ENCODE measurements around the gene FUBP1.
A peak's percentile ranks its signal among the peaks of the same experiment; 100 is the strongest.
"Not testable (repeated sequence)": the region's sequence is repeated elsewhere in the genome, so short reads cannot be mapped to it uniquely, and the experiment has no call there.

FUBP1 gene

GRCh38 chr1:77950873-77951272 lies 28.0 kb downstream of the FUBP1 start:
- no peak for DNase-seq

GRCh38 chr1:77948841-77949424 lies 29.9 kb downstream of the FUBP1 start:
- peak in 1 of 56 donors; percentile 1 for DNase-seq

GRCh38 chr1:77945345-77945744 lies 33.5 kb downstream of the FUBP1 start:
- DNase-seq, result no peak

- DNase-seq, result no peak
These were observed 36.3 kb downstream of the FUBP1 start for GRCh38 chr1:77942400-77943140.

- no peak for DNase-seq
These were observed 37.8 kb downstream of the FUBP1 start for GRCh38 chr1:77940921-77941570.

GRCh38 chr1:77938651-77939050 lies 40.2 kb downstream of the FUBP1 start:
- DNase-seq, result no peak

GRCh38 chr1:77929806-77930205 lies 49.1 kb downstream of the FUBP1 start:
- DNase-seq, result no peak

GRCh38 chr1:77927414-77927813 lies 51.5 kb downstream of the FUBP1 start:
- no peak for DNase-seq

GRCh38 chr1:77926561-77927357 lies 52.1 kb downstream of the FUBP1 start:
- DNase-seq, result no peak

GRCh38 chr1:77925956-77926355 lies 52.9 kb downstream of the FUBP1 start:
- no peak for DNase-seq

GRCh38 chr1:77925518-77925917 lies 53.4 kb downstream of the FUBP1 start:
- no peak for DNase-seq

- not testable (repeated sequence) for DNase-seq
These were observed 60.0 kb downstream of the FUBP1 start for GRCh38 chr1:77918918-77919317.

- no peak for DNase-seq
These were observed 68.8 kb downstream of the FUBP1 start for GRCh38 chr1:77910116-77910515.

- DNase-seq, result no peak
These were observed 72.2 kb downstream of the FUBP1 start for GRCh38 chr1:77906624-77907023.

GRCh38 chr1:77906019-77906545 lies 72.8 kb downstream of the FUBP1 start:
- no peak for DNase-seq

GRCh38 chr1:77905603-77906002 lies 73.3 kb downstream of the FUBP1 start:
- no peak for DNase-seq

GRCh38 chr1:77900687-77901293 lies 78.1 kb downstream of the FUBP1 start:
- DNase-seq, result peak in 8 of 56 donors; percentile 1 to 34 (median 9)

GRCh38 chr1:77899647-77900320 lies 79.1 kb downstream of the FUBP1 start:
- no peak for DNase-seq
